Astrocyte of the spinal cord (primary cell): Measurements from ENCODE around the gene INPP5A.

ENCODE experiments used
- DNase-seq: peaks from one replicate; pipeline ENCODE4 v3.0.0; 2011; ENCODE audit warnings: low read depth, low spot score
- H3K4me3 ChIP-seq: 2 replicates; pipeline ENCODE4 v1.5.1; 2011; ENCODE audit warnings: low read depth, mild to moderate bottlenecking, low read length, moderate library complexity
- CTCF ChIP-seq: IDR thresholded peaks from 2 replicates; pipeline ENCODE4 v1.5.1; 2012; ENCODE audit warnings: low read depth, mild to moderate bottlenecking, low read length, inconsistent platforms
- in situ Hi-C: cut with HindIII; loops from 2 replicates; pipeline ENCODE4 v1.10.0; 2017; ENCODE audit warnings: low sequenced_read_pairs

INPP5A gene

GRCh38 chr10:132606536-132607316, 69.1 kb downstream of the INPP5A start:
- H3K4me3 ChIP-seq, result no peak overlapping the region
- in situ Hi-C loops, result no loop called here
- TF ChIP-seq CTCF, result no peak
- no peak for DNase-seq

DNA sequence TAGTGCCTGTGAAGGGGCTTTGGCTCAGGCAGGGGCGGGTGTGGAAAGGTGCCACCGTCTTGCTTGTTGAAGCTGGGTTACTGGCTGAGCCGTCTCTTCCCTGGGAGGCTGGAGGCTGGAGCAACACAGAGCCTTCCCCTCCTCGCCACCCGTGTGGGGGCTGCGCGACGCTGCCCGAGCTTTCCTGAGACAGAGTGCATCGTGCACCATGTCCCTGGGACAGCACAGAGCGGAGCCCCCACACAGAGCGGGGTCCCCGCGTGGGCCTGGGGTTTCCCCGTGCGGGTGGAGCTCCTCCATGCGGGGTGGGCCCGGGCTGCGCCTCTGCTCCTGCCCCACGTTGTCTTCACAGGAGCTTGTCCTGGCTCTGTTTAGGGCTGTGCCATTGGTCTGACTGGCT, 69.9 kb downstream of the INPP5A start:
- no peak for DNase-seq
- H3K4me3 ChIP-seq, result no peak overlapping the region
- in situ Hi-C loops, result no loop called here
- no peak for TF ChIP-seq CTCF

- DNase-seq, result no peak
- no peak for TF ChIP-seq CTCF
- in situ Hi-C loops, result no loop called here
- H3K4me3 ChIP-seq, result no peak overlapping the region
These were observed 70.4 kb downstream of the INPP5A start for GRCh38 chr10:132607961-132608495.

GRCh38 chr10:132608511-132609195, 71.1 kb downstream of the INPP5A start:
- no peak overlapping the region for H3K4me3 ChIP-seq
- no peak for DNase-seq
- in situ Hi-C loops, result no loop called here
- no peak for TF ChIP-seq CTCF

DNA sequence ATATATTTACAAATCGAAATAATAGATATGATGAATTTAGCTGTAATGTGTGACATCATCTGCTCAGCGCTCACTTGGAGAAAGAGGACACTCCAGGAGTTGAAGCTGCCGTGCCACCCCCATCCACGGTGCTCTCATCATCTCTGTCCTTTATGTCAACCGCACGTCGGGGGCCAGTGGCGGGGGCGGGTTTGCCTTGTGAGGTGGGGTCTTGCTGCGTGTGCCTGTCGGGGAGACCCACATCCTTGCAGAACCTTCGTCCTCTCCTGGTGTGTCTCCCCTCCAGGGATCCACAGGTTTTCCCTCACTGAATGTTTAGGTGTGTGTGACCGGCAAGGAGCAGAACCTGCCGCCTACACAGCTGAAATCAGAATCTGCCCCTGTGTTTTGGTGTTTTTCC, 71.6 kb downstream of the INPP5A start:
- TF ChIP-seq CTCF, result no peak
- no peak overlapping the region for H3K4me3 ChIP-seq
- no peak for DNase-seq
- in situ Hi-C loops, result no loop called here

GRCh38 chr10:132610071-132610701, 72.6 kb downstream of the INPP5A start:
- no peak for TF ChIP-seq CTCF
- H3K4me3 ChIP-seq, result no peak overlapping the region
- in situ Hi-C loops, result no loop called here
- no peak for DNase-seq
